Measurements from ENCODE around the gene ETV7. TPM values are rescaled to one million over a fixed set of nuclear protein-coding genes. Genes with fewer than 3 reads are reported as not detected.
A peak's percentile ranks its signal among the peaks of the same experiment; 100 is the strongest.

ETV7 gene
- total RNA-seq, 1 donor: 3.3 TPM

GRCh38 chr6:36377594-36377993 lies 9.9 kb downstream of the ETV7 start:
- Histone ChIP-seq H3K79me2 (ENCODE audit: insufficient read depth, low read length) (no peaks in the 10 kb centered on the region), H3K9me3 (ENCODE audit: low read depth, low read length) (no peaks in the 10 kb centered on the region), H3K4me3 (ENCODE audit: insufficient read depth, low read length) (no peak overlapping the region), H3K27me3 (ENCODE audit: insufficient read depth, low read length) (peaks cover 8% of the 10 kb centered on the region), H4K20me1 (ENCODE audit: insufficient read depth, low read length) (no peaks in the 10 kb centered on the region), H2AFZ (ENCODE audit: low read length) (peak overlapping the region; percentile 53), H3K4me1 (ENCODE audit: insufficient read depth, low read length) (no peaks in the 10 kb centered on the region), H3K27ac (ENCODE audit: low read depth, low read length) (no peak overlapping the region), H3K4me2 (ENCODE audit: insufficient read depth, low read length) (no peak overlapping the region), H3K36me3 (ENCODE audit: insufficient read depth, low read length) (no peaks in the 10 kb centered on the region)
- TF ChIP-seq, protein P1, sequence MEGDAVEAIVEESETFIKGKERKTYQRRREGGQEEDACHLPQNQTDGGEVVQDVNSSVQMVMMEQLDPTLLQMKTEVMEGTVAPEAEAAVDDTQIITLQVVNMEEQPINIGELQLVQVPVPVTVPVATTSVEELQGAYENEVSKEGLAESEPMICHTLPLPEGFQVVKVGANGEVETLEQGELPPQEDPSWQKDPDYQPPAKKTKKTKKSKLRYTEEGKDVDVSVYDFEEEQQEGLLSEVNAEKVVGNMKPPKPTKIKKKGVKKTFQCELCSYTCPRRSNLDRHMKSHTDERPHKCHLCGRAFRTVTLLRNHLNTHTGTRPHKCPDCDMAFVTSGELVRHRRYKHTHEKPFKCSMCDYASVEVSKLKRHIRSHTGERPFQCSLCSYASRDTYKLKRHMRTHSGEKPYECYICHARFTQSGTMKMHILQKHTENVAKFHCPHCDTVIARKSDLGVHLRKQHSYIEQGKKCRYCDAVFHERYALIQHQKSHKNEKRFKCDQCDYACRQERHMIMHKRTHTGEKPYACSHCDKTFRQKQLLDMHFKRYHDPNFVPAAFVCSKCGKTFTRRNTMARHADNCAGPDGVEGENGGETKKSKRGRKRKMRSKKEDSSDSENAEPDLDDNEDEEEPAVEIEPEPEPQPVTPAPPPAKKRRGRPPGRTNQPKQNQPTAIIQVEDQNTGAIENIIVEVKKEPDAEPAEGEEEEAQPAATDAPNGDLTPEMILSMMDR (IDR thresholded peaks at IDR 0.05; ENCODE audit: extremely low read depth, low read depth, low read length): no peak
- DNase-seq (ENCODE audit: insufficient read length, low spot score, missing footprints): peak; percentile 44

GRCh38 chr6:36376742-36377141 lies 10.7 kb downstream of the ETV7 start:
- Histone ChIP-seq H3K36me3 (ENCODE audit: insufficient read depth, low read length) (no peaks in the 10 kb centered on the region), H2AFZ (ENCODE audit: low read length) (no peak overlapping the region), H3K4me2 (ENCODE audit: insufficient read depth, low read length) (no peak overlapping the region), H3K4me1 (ENCODE audit: insufficient read depth, low read length) (no peaks in the 10 kb centered on the region), H3K27me3 (ENCODE audit: insufficient read depth, low read length) (peaks cover 8% of the 10 kb centered on the region), H3K4me3 (ENCODE audit: insufficient read depth, low read length) (no peak overlapping the region), H4K20me1 (ENCODE audit: insufficient read depth, low read length) (no peaks in the 10 kb centered on the region), H3K9me3 (ENCODE audit: low read depth, low read length) (no peaks in the 10 kb centered on the region), H3K27ac (ENCODE audit: low read depth, low read length) (no peak overlapping the region), H3K79me2 (ENCODE audit: insufficient read depth, low read length) (no peaks in the 10 kb centered on the region)
- TF ChIP-seq, protein P1 (IDR thresholded peaks at IDR 0.05; ENCODE audit: extremely low read depth, low read depth, low read length): no peak
- DNase-seq (ENCODE audit: insufficient read length, low spot score, missing footprints): peak; percentile 19

GRCh38 chr6:36376183-36376582 lies 11.3 kb downstream of the ETV7 start:
- peaks cover 8% of the 10 kb centered on the region for H3K27me3 ChIP-seq (ENCODE audit: insufficient read depth, low read length)
- TF ChIP-seq, protein P1 (IDR thresholded peaks at IDR 0.05; ENCODE audit: extremely low read depth, low read depth, low read length): no peak
- H3K36me3 ChIP-seq (ENCODE audit: insufficient read depth, low read length): no peaks in the 10 kb centered on the region
- no peak overlapping the region for H3K4me3 ChIP-seq (ENCODE audit: insufficient read depth, low read length)
- no peaks in the 10 kb centered on the region for H3K4me1 ChIP-seq (ENCODE audit: insufficient read depth, low read length)
- no peak for DNase-seq (ENCODE audit: insufficient read length, low spot score, missing footprints)
- no peak overlapping the region for H2AFZ ChIP-seq (ENCODE audit: low read length)
- no peak overlapping the region for H3K27ac ChIP-seq (ENCODE audit: low read depth, low read length)
- H3K9me3 ChIP-seq (ENCODE audit: low read depth, low read length): no peaks in the 10 kb centered on the region
- H4K20me1 ChIP-seq (ENCODE audit: insufficient read depth, low read length): no peaks in the 10 kb centered on the region
- no peaks in the 10 kb centered on the region for H3K79me2 ChIP-seq (ENCODE audit: insufficient read depth, low read length)
- H3K4me2 ChIP-seq (ENCODE audit: insufficient read depth, low read length): no peak overlapping the region

GRCh38 chr6:36375644-36376155 lies 11.8 kb downstream of the ETV7 start:
- H3K9me3 ChIP-seq (ENCODE audit: low read depth, low read length): no peaks in the 10 kb centered on the region
- no peak overlapping the region for H3K27ac ChIP-seq (ENCODE audit: low read depth, low read length)
- no peaks in the 10 kb centered on the region for H3K4me1 ChIP-seq (ENCODE audit: insufficient read depth, low read length)
- H2AFZ ChIP-seq (ENCODE audit: low read length): no peak overlapping the region
- H3K36me3 ChIP-seq (ENCODE audit: insufficient read depth, low read length): no peaks in the 10 kb centered on the region
- H3K27me3 ChIP-seq (ENCODE audit: insufficient read depth, low read length): peaks cover 8% of the 10 kb centered on the region
- no peaks in the 10 kb centered on the region for H4K20me1 ChIP-seq (ENCODE audit: insufficient read depth, low read length)
- no peaks in the 10 kb centered on the region for H3K79me2 ChIP-seq (ENCODE audit: insufficient read depth, low read length)
- no peak overlapping the region for H3K4me2 ChIP-seq (ENCODE audit: insufficient read depth, low read length)
- no peak for DNase-seq (ENCODE audit: insufficient read length, low spot score, missing footprints)
- TF ChIP-seq, protein P1 (IDR thresholded peaks at IDR 0.05; ENCODE audit: extremely low read depth, low read depth, low read length): no peak
- no peak overlapping the region for H3K4me3 ChIP-seq (ENCODE audit: insufficient read depth, low read length)

Measured in osteoblast (primary cell).